Measurements from ENCODE around the gene RPTOR.

Gene RPTOR

GRCh38 chr17:80930335-80931279 lies 386.0 kb downstream of the RPTOR start:
- no peak for DNase-seq (ENCODE audit: extremely low read depth in 1 of 2, low read depth in 1 of 2)

- DNase-seq (ENCODE audit: extremely low read depth in 1 of 2, low read depth in 1 of 2), result no peak
Observed at GRCh38 chr17:80931421-80932265, 387.0 kb downstream of the RPTOR start.

- no peak for DNase-seq (ENCODE audit: extremely low read depth in 1 of 2, low read depth in 1 of 2)
Observed at GRCh38 chr17:80935526-80935925, 390.9 kb downstream of the RPTOR start.

GRCh38 chr17:80936218-80936617 lies 391.6 kb downstream of the RPTOR start:
- DNase-seq (ENCODE audit: extremely low read depth in 1 of 2, low read depth in 1 of 2), result no peak

- no peak for DNase-seq (ENCODE audit: extremely low read depth in 1 of 2, low read depth in 1 of 2)
Observed at GRCh38 chr17:80936723-80937122, 392.1 kb downstream of the RPTOR start.

- DNase-seq (ENCODE audit: extremely low read depth in 1 of 2, low read depth in 1 of 2), result no peak
Observed at GRCh38 chr17:80937462-80938381, 393.1 kb downstream of the RPTOR start.

GRCh38 chr17:80938556-80938955 lies 393.9 kb downstream of the RPTOR start:
- DNase-seq (ENCODE audit: extremely low read depth in 1 of 2, low read depth in 1 of 2), result no peak

- DNase-seq (ENCODE audit: extremely low read depth in 1 of 2, low read depth in 1 of 2), result no peak
Observed at GRCh38 chr17:80939151-80940145, 394.8 kb downstream of the RPTOR start.

- no peak for DNase-seq (ENCODE audit: extremely low read depth in 1 of 2, low read depth in 1 of 2)
Observed at GRCh38 chr17:80940171-80941123, 395.8 kb downstream of the RPTOR start.

- no peak for DNase-seq (ENCODE audit: extremely low read depth in 1 of 2, low read depth in 1 of 2)
Observed at GRCh38 chr17:80941171-80941570, 396.5 kb downstream of the RPTOR start.

- no peak for DNase-seq (ENCODE audit: extremely low read depth in 1 of 2, low read depth in 1 of 2)
Observed at GRCh38 chr17:80941743-80942422, 397.2 kb downstream of the RPTOR start.

GRCh38 chr17:80942423-80943345 lies 398.0 kb downstream of the RPTOR start:
- no peak for DNase-seq (ENCODE audit: extremely low read depth in 1 of 2, low read depth in 1 of 2)

- no peak for DNase-seq (ENCODE audit: extremely low read depth in 1 of 2, low read depth in 1 of 2)
Observed at GRCh38 chr17:80943346-80944145, 398.9 kb downstream of the RPTOR start.

GRCh38 chr17:80944326-80944725 lies 399.7 kb downstream of the RPTOR start:
- DNase-seq (ENCODE audit: extremely low read depth in 1 of 2, low read depth in 1 of 2), result no peak

- DNase-seq (ENCODE audit: extremely low read depth in 1 of 2, low read depth in 1 of 2), result no peak
Observed at GRCh38 chr17:80945736-80946135, 401.1 kb downstream of the RPTOR start.

GRCh38 chr17:80946449-80946848 lies 401.8 kb downstream of the RPTOR start:
- no peak for DNase-seq (ENCODE audit: extremely low read depth in 1 of 2, low read depth in 1 of 2)

All from activated CD8-positive, alpha-beta memory T cell treated with anti-CD3 and anti-CD28 coated beads for 1 hour (primary cell).